Mononuclear cell (primary cell): ENCODE results near the gene AVP. TPM values are rescaled to one million over a fixed set of nuclear protein-coding genes. Genes with fewer than 3 reads are reported as not detected.

ENCODE experiments used
- H3K27me3 ChIP-seq: 2 replicates; pipeline ENCODE4 v1.6.0; 2011; ENCODE audit warnings: low read length, control low read depth; ENCODE audit not compliant: insufficient read depth
- H3K4me1 ChIP-seq: 2 replicates; pipeline ENCODE4 v1.5.1; 2011; ENCODE audit warnings: mild to moderate bottlenecking, low read length, control low read depth; ENCODE audit not compliant: insufficient read depth
- H3K4me3 ChIP-seq: 2 replicates; pipeline ENCODE4 v1.5.1; 2011; ENCODE audit warnings: mild to moderate bottlenecking, low read length, moderate library complexity
- H3K9me3 ChIP-seq: 2 replicates; pipeline ENCODE4 v1.5.1; 2011; ENCODE audit warnings: low read depth, mild to moderate bottlenecking, control low read depth, low read length
- total RNA-seq: library from RNA; depleted of rRNA; stranded (reverse); fragments of >200 nt; gene quantifications from one replicate; pipeline ENCODE4 v1.2.3, GENCODE V29; 2012

Gene AVP
- total RNA-seq, 1 donor = not detected

- Histone ChIP-seq H3K4me3 (no peak overlapping the region), H3K4me1 (no peaks in the 10 kb centered on the region), H3K27me3 (no peaks in the 10 kb centered on the region), H3K9me3 (no peaks in the 10 kb centered on the region)
Observed at GRCh38 chr20:3032624-3033023, 51.9 kb downstream of the AVP start.

Other genes starting within 250 kb of the AVP start
- gene PCED1A, start 244.1 kb downstream of the AVP start, total RNA-seq = 30.0 TPM
- gene VPS16, start 244.0 kb downstream of the AVP start, total RNA-seq = 16.6 TPM
- 148 TPM for gene PTPRA, start 211.2 kb downstream of the AVP start, total RNA-seq
- 0.52 TPM for gene GNRH2, start 41.1 kb downstream of the AVP start, total RNA-seq
- 11.0 TPM for gene MRPS26, start 38.7 kb downstream of the AVP start, total RNA-seq
- gene OXT, start 13.1 kb downstream of the AVP start, total RNA-seq = not detected
- gene FASTKD5, start 75.1 kb upstream of the AVP start, total RNA-seq = 59.0 TPM
- gene UBOX5, start 75.1 kb upstream of the AVP start, total RNA-seq = 7.8 TPM
- gene LZTS3, start 88.8 kb upstream of the AVP start, total RNA-seq = 17.6 TPM
- gene DDRGK1, start 120.0 kb upstream of the AVP start, total RNA-seq = 22.1 TPM
- gene ITPA, start 124.8 kb upstream of the AVP start, total RNA-seq = 10.8 TPM
- gene SLC4A11, start 154.5 kb upstream of the AVP start, total RNA-seq = 0.21 TPM